Smooth muscle cell (in vitro differentiated cells): ENCODE results near the gene IHH. TPM values are rescaled to one million over a fixed set of nuclear protein-coding genes. Genes with fewer than 3 reads are reported as not detected.

Experiments
- DNase-seq: peaks from one replicate; lab custom pipeline; 2025; ENCODE audit not compliant: unreplicated experiment; lab: John Stamatoyannopoulos, UW
- H2AFZ ChIP-seq: fragments of 200-600 bp; sonication (generic); 2 replicates; pipeline ENCODE4 v1.6.0; 2016; ENCODE audit warnings: antibody characterized with exemption, low read depth, mild to moderate bottlenecking
- H3F3A ChIP-seq: fragments of 200-600 bp; sonication (generic); 2 replicates; pipeline ENCODE4 v1.6.0; 2017; ENCODE audit warnings: antibody characterized with exemption, low read depth
- H3K27ac ChIP-seq: fragments of 200-600 bp; sonication (generic); 2 replicates; pipeline ENCODE4 v1.5.1; 2016; ENCODE audit warnings: low read depth, mild to moderate bottlenecking
- H3K27me3 ChIP-seq: fragments of 200-600 bp; sonication (generic); 2 replicates; pipeline ENCODE4 v1.6.1; 2016; ENCODE audit warnings: low read depth, mild to moderate bottlenecking
- H3K36me3 ChIP-seq: fragments of 200-600 bp; sonication (generic); 2 replicates; pipeline ENCODE4 v1.5.1; 2016; ENCODE audit warnings: low read depth
- H3K4me1 ChIP-seq: fragments of 200-600 bp; sonication (generic); 2 replicates; pipeline ENCODE4 v1.5.1; 2016; ENCODE audit warnings: low read depth
- H3K4me2 ChIP-seq: fragments of 200-600 bp; sonication (generic); 2 replicates; pipeline ENCODE4 v1.6.0; 2016; ENCODE audit warnings: mild to moderate bottlenecking
- H3K4me3 ChIP-seq: fragments of 200-600 bp; sonication (generic); 2 replicates; pipeline ENCODE4 v1.5.1; 2016; ENCODE audit warnings: mild to moderate bottlenecking
- H3K79me2 ChIP-seq: fragments of 200-600 bp; sonication (generic); 2 replicates; pipeline ENCODE4 v1.6.0; 2016; ENCODE audit warnings: low read depth, mild to moderate bottlenecking
- H3K9ac ChIP-seq: fragments of 200-600 bp; sonication (generic); 2 replicates; pipeline ENCODE4 v1.6.0; 2016; ENCODE audit warnings: low read depth
- H3K9me3 ChIP-seq: fragments of 200-600 bp; sonication (generic); replicated peaks from 2 replicates; pipeline ENCODE4 v1.5.1; 2016; ENCODE audit warnings: low read depth
- H4K20me1 ChIP-seq: fragments of 200-600 bp; sonication (generic); 2 replicates; pipeline ENCODE4 v1.6.0; 2016; ENCODE audit warnings: low read depth
- CTCF ChIP-seq: fragments of 200-600 bp; sonication (generic); IDR thresholded peaks from 2 replicates; pipeline ENCODE4 v1.5.1; 2017; ENCODE audit warnings: borderline replicate concordance, mild to moderate bottlenecking, antibody characterized with exemption; ENCODE audit not compliant: insufficient read depth, poor library complexity, severe bottlenecking
- WGBS: methylation state at CpG from one replicate; pipeline ENCODE4 v1.1.7; 2016; ENCODE audit warnings: low lambda C conversion rate; 5-methylcytosine and 5-hydroxymethylcytosine counted together
- polyA plus RNA-seq: library from polyadenylated mRNA; unstranded; fragments of >200 nt; fragmentation: Nextera tagmentation; extraction: Ambion mirVana; gene quantifications from 2 replicates; pipeline ENCODE4 v1.2.1, GENCODE V29; 2016
- total RNA-seq: library from RNA; depleted of rRNA; stranded (reverse); fragments of >200 nt; gene quantifications from 2 replicates; pipeline ENCODE4 v1.2.3, GENCODE V29; 2014

Gene IHH
- total and polyA plus RNA-seq, 2 experiments from 2014 or later = 0.09 TPM; not detected in 1

GRCh38 chr2:219095406-219095935 lies 34.8 kb upstream of the IHH start:
- Histone ChIP-seq H3F3A (no peaks in the 10 kb centered on the region), H3K4me1 (no peaks in the 10 kb centered on the region), H3K4me3 (no peak overlapping the region), H3K36me3 (no peaks in the 10 kb centered on the region), H2AFZ (no peak overlapping the region), H3K79me2 (no peaks in the 10 kb centered on the region), H3K4me2 (no peak overlapping the region), H3K9me3 (no peaks in the 10 kb centered on the region), H3K9ac (no peak overlapping the region), H3K27ac (no peak overlapping the region), H4K20me1 (no peaks in the 10 kb centered on the region), H3K27me3 (no peaks in the 10 kb centered on the region)
- no peak for DNase-seq
- 44% methylated on average over 1 of the region's 1 CpG for WGBS
- TF ChIP-seq CTCF = no peak

- no peak for DNase-seq
- TF ChIP-seq CTCF = no peak
- Histone ChIP-seq H3K4me2 (no peak overlapping the region), H3K4me1 (no peaks in the 10 kb centered on the region), H3K36me3 (no peaks in the 10 kb centered on the region), H3K79me2 (no peaks in the 10 kb centered on the region), H3K27me3 (no peaks in the 10 kb centered on the region), H3K4me3 (no peak overlapping the region), H3K27ac (no peak overlapping the region), H4K20me1 (no peaks in the 10 kb centered on the region), H2AFZ (no peak overlapping the region), H3F3A (no peaks in the 10 kb centered on the region), H3K9ac (no peak overlapping the region), H3K9me3 (no peaks in the 10 kb centered on the region)
- WGBS = 90% methylated on average over 3 of the region's 3 CpGs
Observed at GRCh38 chr2:219094171-219094570, 33.5 kb upstream of the IHH start.

- no peaks in the 10 kb centered on the region for H3K27me3 ChIP-seq
- no peaks in the 10 kb centered on the region for H3K9me3 ChIP-seq
- H3K4me1 ChIP-seq = no peaks in the 10 kb centered on the region
- no peaks in the 10 kb centered on the region for H3K36me3 ChIP-seq
- H3K27ac ChIP-seq = no peak overlapping the region
- H2AFZ ChIP-seq = no peak overlapping the region
- H3K9ac ChIP-seq = no peak overlapping the region
- H3K79me2 ChIP-seq = no peaks in the 10 kb centered on the region
- 83% methylated on average over 4 of the region's 4 CpGs for WGBS
- H4K20me1 ChIP-seq = no peaks in the 10 kb centered on the region
- TF ChIP-seq CTCF = no peak
- no peak for DNase-seq
- no peak overlapping the region for H3K4me2 ChIP-seq
- H3F3A ChIP-seq = no peaks in the 10 kb centered on the region
- no peak overlapping the region for H3K4me3 ChIP-seq
Observed at GRCh38 chr2:219090436-219091299, 29.9 kb upstream of the IHH start.
